K562 (cell line): ENCODE measurements around the gene MEIS1. TPM values are rescaled to one million over a fixed set of nuclear protein-coding genes. Genes with fewer than 3 reads are reported as not detected.

Source experiments
- BRCA1 ChIP-seq, 2 experiments: fragments of 450-650 bp in 1 of 2; sonication (generic) in 1 of 2; formaldehyde crosslinking in 1 of 2; IDR thresholded peaks; 2 replicates each; pipeline versions ENCODE4 v1.5.0 to v1.6.1; 2017 to 2020; ENCODE audit warnings: mild to moderate bottlenecking in 1 of 2, missing genetic modification reagents in 1 of 2
- CBX5 ChIP-seq: IDR thresholded peaks from 2 replicates; pipeline ENCODE4 v1.6.1; 2014; ENCODE audit warnings: low read depth, borderline replicate concordance
- GABPB2 ChIP-seq: fragments of 250-450 bp; sonication (Bioruptor Pico); conservative IDR thresholded peaks from 2 replicates; pipeline ENCODE4 v1.5.1; 2021; ENCODE audit warnings: mild to moderate bottlenecking
- HSF4 ChIP-seq: fragments of 250-450 bp; sonication (Bioruptor Pico); IDR thresholded peaks from 2 replicates; pipeline ENCODE4 v2.1.2; 2022; ENCODE audit warnings: mild to moderate bottlenecking, moderate library complexity, borderline replicate concordance
- LEF1 ChIP-seq: fragments of 450-650 bp; IDR thresholded peaks from 2 replicates; pipeline ENCODE4 v1.6.1; 2016; ENCODE audit warnings: mild to moderate bottlenecking
- MTA1 ChIP-seq: fragments of 450-650 bp; IDR thresholded peaks from 2 replicates; pipeline ENCODE4 v1.6.1; 2017; ENCODE audit warnings: borderline replicate concordance
- MYC ChIP-seq, 2 experiments: fragments of 250-450 bp in 1 of 2; sonication (Bioruptor Pico) in 1 of 2; IDR thresholded peaks; 2 replicates each; pipeline versions ENCODE4 v1.5.1 to v1.6.1; 2012 to 2021; ENCODE audit warnings: low read depth in 2 of 2, borderline replicate concordance in 1 of 2, improper control_type of control experiment in 1 of 2, low read length in 1 of 2, mild to moderate bottlenecking in 1 of 2, moderate library complexity in 1 of 2
- NKRF ChIP-seq: fragments of 450-650 bp; IDR thresholded peaks from 2 replicates; pipeline ENCODE4 v1.6.1; 2016; ENCODE audit warnings: borderline replicate concordance
- NONO ChIP-seq, 2 experiments: fragments of 200-400 bp in 1 of 2; fragments of 450-650 bp in 1 of 2; formaldehyde crosslinking in 1 of 2; IDR thresholded peaks; 2 replicates each; pipeline ENCODE4 v1.6.1; 2017; ENCODE audit warnings: low read depth in 2 of 2, mild to moderate bottlenecking in 2 of 2, moderate library complexity in 2 of 2, low read length in 1 of 2
- SIN3A ChIP-seq, 2 experiments: fragments of 150-350 bp in 1 of 2; IDR thresholded peaks; 2 replicates each; pipeline ENCODE4 v1.6.1; 2011 to 2016; ENCODE audit warnings: borderline replicate concordance in 2 of 2, low read depth in 2 of 2, low read length in 2 of 2, mild to moderate bottlenecking in 2 of 2, moderate library complexity in 2 of 2; ENCODE audit not compliant: control insufficient read depth in 1 of 2
- TAL1 ChIP-seq: fragments of 450-650 bp; IDR thresholded peaks from 2 replicates; pipeline ENCODE4 v1.6.1; 2016; ENCODE audit warnings: mild to moderate bottlenecking
- TFAP4 ChIP-seq: sonication (generic); formaldehyde crosslinking; IDR thresholded peaks from 2 replicates; pipeline ENCODE4 v1.8.0; 2022; ENCODE audit warnings: missing genetic modification reagents, mild to moderate bottlenecking, moderate library complexity, borderline replicate concordance
- TOE1 ChIP-seq, 2 experiments: fragments of 450-650 bp in 1 of 2; sonication (generic) in 1 of 2; formaldehyde crosslinking in 1 of 2; IDR thresholded peaks; 2 replicates each; pipeline versions ENCODE4 v1.7.1 to v1.8.0; 2016 to 2022; ENCODE audit warnings: borderline replicate concordance in 2 of 2, mild to moderate bottlenecking in 2 of 2, antibody characterized with exemption in 1 of 2, inconsistent platforms in 1 of 2, low read depth in 1 of 2, missing genetic modification reagents in 1 of 2, moderate library complexity in 1 of 2
- TRIM25 ChIP-seq: fragments of 450-650 bp; IDR thresholded peaks from 2 replicates; pipeline ENCODE4 v1.7.0; 2016; ENCODE audit warnings: borderline replicate concordance
- ZNF23 ChIP-seq: fragments of 250-450 bp; sonication (Bioruptor Pico); IDR thresholded peaks from 2 replicates; pipeline ENCODE4 v1.4.0; 2020; ENCODE audit warnings: mild to moderate bottlenecking
- ZNF263 ChIP-seq: sonication (generic); formaldehyde crosslinking; IDR thresholded peaks from 2 replicates; pipeline ENCODE4 v1.8.0; 2022; ENCODE audit warnings: mild to moderate bottlenecking, missing genetic modification reagents, borderline replicate concordance
- ZNF75A ChIP-seq: fragments of 450-650 bp; formaldehyde crosslinking; IDR thresholded peaks from 2 replicates; pipeline ENCODE4 v1.4.0; 2020; ENCODE audit warnings: mild to moderate bottlenecking
- ZSCAN32 ChIP-seq: fragments of 450-650 bp; formaldehyde crosslinking; IDR thresholded peaks from 2 replicates; pipeline ENCODE4 v1.4.0; 2020; ENCODE audit warnings: mild to moderate bottlenecking, moderate library complexity
- polyA plus RNA-seq, 8 experiments: library from polyadenylated mRNA; depleted of rRNA in 4 of 8; stranded (reverse) in 5 of 8; unstranded in 3 of 8; fragments of >200 nt; fragmentation: Nextera tagmentation in 2 of 8; fragmentation: Illumina TruSeq in 1 of 8; extraction: Ambion mirVana in 2 of 8; extraction: Trizol in 1 of 8; gene quantifications; 2 replicates each; pipeline versions ENCODE4 v1.2.1 to v1.2.3, GENCODE V29; 2011 to 2014; ENCODE audit warnings: inconsistent platforms in 1 of 8, missing spikeins in 1 of 8
- total RNA-seq, 7 experiments: library from RNA; depleted of rRNA in 6 of 7; stranded (reverse); fragments of >200 nt in 6 of 7; fragmentation: Illumina TruSeq in 2 of 7; extraction: Trizol in 2 of 7; gene quantifications; 2 replicates each; pipeline versions ENCODE4 v1.2.1 to v1.2.3, GENCODE V29; 2011 to 2021; ENCODE audit warnings: low replicate concordance in 1 of 7

Gene MEIS1
- total and polyA plus RNA-seq, 9 of the 15 experiments (the other 6 are each of a cell fraction or from before 2014, with no cell fraction given) = 2.3 to 9.0 (median 5.9) TPM

GRCh38 chr2:66574701-66575624 is 140.0 kb downstream of the MEIS1 start (continued):
- peak; percentile 33; the same call in 1 of the 2 replicates for TF ChIP-seq NKRF
- peak; percentile 83 for TF ChIP-seq MTA1
- TF ChIP-seq TAL1 = no peak
- TF ChIP-seq ZSCAN32 = no peak
- TF ChIP-seq NONO (IDR thresholded peaks at IDR 0.05; ENCODE audit: low read depth in 2 of 2, low read length in 1 of 2) = no peak
- TF ChIP-seq MYC (IDR thresholded peaks at IDR 0.05; ENCODE audit: low read depth, low read length) = peak; percentile 62; the same call in 1 of the 2 replicates
- TF ChIP-seq MYC (CRISPR knock-in tag; IDR thresholded peaks at IDR 0.05; ENCODE audit: borderline replicate concordance, low read depth) = no peak
- no peak for TF ChIP-seq ZNF263 (CRISPR knock-in tag)
- TF ChIP-seq ZNF23 (CRISPR knock-in tag) = no peak
- TF ChIP-seq TOE1 (IDR thresholded peaks at IDR 0.05; ENCODE audit: borderline replicate concordance) = peak; percentile 63
- TF ChIP-seq TOE1 (CRISPR knock-in tag; IDR thresholded peaks at IDR 0.05; ENCODE audit: borderline replicate concordance, low read depth) = no peak
- no peak for TF ChIP-seq TFAP4 (CRISPR knock-in tag)
- no peak for TF ChIP-seq SIN3A (IDR thresholded peaks at IDR 0.05; ENCODE audit: borderline replicate concordance in 2 of 2, control insufficient read depth in 1 of 2, low read depth in 2 of 2, low read length in 2 of 2)
- no peak for TF ChIP-seq TRIM25
- no peak for TF ChIP-seq ZNF75A (CRISPR knock-in tag)
- TF ChIP-seq GABPB2 = no peak
- no peak for TF ChIP-seq CBX5
- TF ChIP-seq HSF4 = no peak
- no peak for TF ChIP-seq BRCA1 (IDR thresholded peaks at IDR 0.05)
- no peak for TF ChIP-seq BRCA1 (CRISPR knock-in tag; IDR thresholded peaks at IDR 0.05)
- TF ChIP-seq LEF1 = 0 out of 2 replicates have a peak, but pooled peaks have one; percentile 17
